Measurements from ENCODE around the gene RAB31.

DNA sequence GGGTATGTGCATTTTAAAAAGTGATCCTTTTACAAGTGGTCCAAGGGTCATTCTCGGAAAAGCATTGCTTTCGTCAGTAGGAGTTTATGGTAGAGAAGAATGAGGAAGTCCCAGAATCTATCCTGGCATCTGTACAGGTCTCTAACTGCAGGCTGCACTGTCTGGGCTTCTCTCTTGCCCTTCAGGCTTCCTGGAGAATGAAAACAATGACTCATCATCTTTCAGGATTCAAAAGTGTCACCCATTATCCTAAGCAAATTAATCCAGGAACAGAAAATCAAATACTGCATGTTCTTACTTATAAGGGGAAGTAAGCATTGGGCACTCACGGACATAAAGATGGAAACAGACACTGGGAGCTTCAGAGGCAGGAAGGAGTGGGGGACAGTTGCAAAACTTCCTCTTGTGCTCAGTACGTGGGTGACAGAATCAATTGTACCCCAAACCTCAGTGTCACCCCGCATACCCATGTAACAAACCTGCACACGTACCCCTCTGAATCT, 117.5 kb downstream of the RAB31 start:
- TF ChIP-seq EZH2 (IDR thresholded peaks at IDR 0.05) = no peak
- TF ChIP-seq POLR2AphosphoS5 (IDR thresholded peaks at IDR 0.05; ENCODE audit: borderline replicate concordance, low read depth, low read length) = no peak
